MCF 10A (cell line): Measurements from ENCODE around the gene PNMT. TPM values are rescaled to one million over a fixed set of nuclear protein-coding genes. Genes with fewer than 3 reads are reported as not detected.
A peak's percentile ranks its signal among the peaks of the same experiment; 100 is the strongest.

ENCODE experiments used
- BruUV-seq: library from RNA; stranded (reverse); fragments of 400-500 nt; replicated peaks from 2 replicates; lab custom pipeline; 2021; lab: Mats Ljungman, UMichigan
- CTCF ChIA-PET: fragments of 300-600 bp; sonication (Branson Sonifier 250); formaldehyde crosslinking; extraction: SDS; loops from one replicate; lab custom pipeline; 2021; ENCODE audit warnings: antibody characterized with exemption, inconsistent platforms; lab: Yijun Ruan, JAX
- POLR2A ChIA-PET: fragments of 300-600, 350-650 bp; sonication (Branson Sonifier 250); formaldehyde crosslinking; extraction: SDS; loops from one replicate; lab custom pipeline; 2020; ENCODE audit warnings: antibody characterized with exemption, inconsistent platforms; lab: Yijun Ruan, JAX
- DNase-seq: peaks from one replicate; pipeline ENCODE4 v3.0.0-alpha.2; 2018; ENCODE audit not compliant: unreplicated experiment
- H3K27ac Mint-ChIP-seq: one replicate; pipeline ENCODE4 v1.8.0; 2022; ENCODE audit warnings: mild to moderate bottlenecking, low read depth, mixed read lengths; ENCODE audit not compliant: unreplicated experiment
- H3K27me3 Mint-ChIP-seq: one replicate; pipeline ENCODE4 v1.8.0; 2022; ENCODE audit warnings: mixed read lengths; ENCODE audit not compliant: insufficient read depth, unreplicated experiment
- H3K36me3 Mint-ChIP-seq: one replicate; pipeline ENCODE4 v1.8.0; 2022; ENCODE audit warnings: mild to moderate bottlenecking, moderate library complexity, mixed read lengths; ENCODE audit not compliant: insufficient read depth, unreplicated experiment
- H3K4me1 Mint-ChIP-seq: one replicate; pipeline ENCODE4 v1.8.0; 2022; ENCODE audit warnings: mixed read lengths; ENCODE audit not compliant: insufficient read depth, unreplicated experiment
- H3K4me3 Mint-ChIP-seq: one replicate; pipeline ENCODE4 v1.8.0; 2022; ENCODE audit warnings: mild to moderate bottlenecking, moderate library complexity, mixed read lengths; ENCODE audit not compliant: unreplicated experiment
- H3K9me3 Mint-ChIP-seq: one replicate; pipeline ENCODE4 v1.8.0; 2022; ENCODE audit warnings: mixed read lengths; ENCODE audit not compliant: unreplicated experiment
- CTCF ChIP-seq: fragments of 200-600 bp; IDR thresholded peaks from one replicate; pipeline ENCODE4 v1.8.0; 2022; ENCODE audit warnings: antibody characterized with exemption, mild to moderate bottlenecking; ENCODE audit not compliant: unreplicated experiment
- intact Hi-C: fragments of 100-400 bp; cut with micrococcal nuclease; formaldehyde crosslinking; loops from 2 replicates; pipeline ENCODE4 v1.14.1; 2022
- total RNA-seq: library from RNA; stranded (reverse); gene quantifications from 2 replicates; pipeline ENCODE4 v1.2.3, GENCODE V29; 2022

PNMT gene
- total RNA-seq, 1 experiment from 2014 or later: not detected

- CTCF ChIA-PET: interaction anchor here (0.6 to 2.5 kb wide), 8 partner anchors 8 to 81 kb away, joined by 3 to 13 read pairs (median 6); partner anchors contain the start of genes MIEN1 and PGAP3
- peak; percentile 83 for DNase-seq
- Mint-ChIP-seq H3K4me1 (peaks cover 20% of the 10 kb centered on the region), H3K4me3 (peak within 1 kb of the TSS; percentile 81), H3K9me3 (no peaks in the 10 kb centered on the region), H3K27ac (peak within 1 kb of the TSS; percentile 56), H3K36me3 (no peaks in the 10 kb centered on the region), H3K27me3 (no peaks in the 10 kb centered on the region)
- no peak for TF ChIP-seq CTCF
- intact Hi-C loops: no loop called here
- BruUV-seq: no TSS peak
- POLR2A ChIA-PET: interaction anchor here (0.6 to 3.1 kb wide), 23 partner anchors 8 to 281 kb away, joined by 3 to 68 read pairs (median 6); partner anchors contain the start of genes CDK12, MIEN1, PGAP3 and PSMD3
Observed at GRCh38 chr17:39699818-39700147, 31.5 kb downstream of the PNMT start, which contains the start of gene ERBB2. Gene ERBB2 (plus strand): TSS chr17:39700064. CDS start chr17:39700239, 175 bp downstream.

- H3K4me1 Mint-ChIP-seq: peaks cover 22% of the 10 kb centered on the region
- BruUV-seq: no TSS peak
- intact Hi-C loops: no loop called here
- peak overlapping the region; percentile 81 for H3K4me3 Mint-ChIP-seq
- ChIA-PET CTCF (interaction anchor here (0.5 to 2.5 kb wide), 13 partner anchors 9 to 719 kb away, joined by 3 to 13 read pairs (median 3); partner anchors contain the start of genes MIEN1 and PGAP3), POLR2A (interaction anchor here (0.7 to 3.1 kb wide), 21 partner anchors 9 to 281 kb away, joined by 3 to 68 read pairs (median 6); partner anchors contain the start of genes CDK12, MIEN1, PGAP3 and PSMD3)
- DNase-seq: peak; percentile 28
- no peaks in the 10 kb centered on the region for H3K9me3 Mint-ChIP-seq
- no peaks in the 10 kb centered on the region for H3K27me3 Mint-ChIP-seq
- TF ChIP-seq CTCF: no peak
- peak overlapping the region; percentile 56 for H3K27ac Mint-ChIP-seq
- no peaks in the 10 kb centered on the region for H3K36me3 Mint-ChIP-seq
Observed at GRCh38 chr17:39700148-39700987, 32.1 kb downstream of the PNMT start.

- Mint-ChIP-seq H3K4me3 (peak overlapping the region; percentile 81), H3K27ac (peak overlapping the region; percentile 56), H3K4me1 (peaks cover 22% of the 10 kb centered on the region), H3K27me3 (no peaks in the 10 kb centered on the region), H3K9me3 (no peaks in the 10 kb centered on the region), H3K36me3 (no peaks in the 10 kb centered on the region)
- no TSS peak for BruUV-seq
- no peak for TF ChIP-seq CTCF
- POLR2A ChIA-PET: interaction anchor here (0.7 to 3.1 kb wide), 9 partner anchors 11 to 280 kb away, joined by 3 to 68 read pairs (median 13); partner anchors contain the start of genes MIEN1, PGAP3, PSMD3 and STARD3
- intact Hi-C loops: no loop called here
- DNase-seq: no peak
- CTCF ChIA-PET: interaction anchor here (0.5 to 2.5 kb wide), 8 partner anchors 9 to 719 kb away, joined by 3 to 13 read pairs (median 4); partner anchors contain the start of gene MIEN1
Observed at GRCh38 chr17:39701012-39701783, 32.9 kb downstream of the PNMT start.
